HT1080 (cell line): ENCODE results near the gene MRPS18B. TPM values are rescaled to one million over a fixed set of nuclear protein-coding genes. Genes with fewer than 3 reads are reported as not detected.
A peak's percentile ranks its signal among the peaks of the same experiment; 100 is the strongest.

Source experiments
- small RNA-seq: library from RNA; depleted of rRNA; stranded (forward); fragments of <200 nt; gene quantifications from one replicate; pipeline ENCODE3, GENCODE V24; 2014
- total RNA-seq: library from RNA; depleted of rRNA; stranded (reverse); fragments of >200 nt; shearing (Covaris generic); gene quantifications from 2 replicates; pipeline ENCODE4 v1.2.3, GENCODE V29; 2014; rRNA removed

The MRPS18B gene
- total RNA-seq, 1 experiment from 2014 or later, result 132 TPM

Small RNA genes within 50 kb of the gene (small RNA-seq; reads per million reads assigned to genes)
- gene MIR877, result 0.45 reads per million, percentile 51 among the genes with 10 or more reads in this experiment

Other genes starting within 250 kb of the MRPS18B start
- gene HLA-E, start 128.3 kb upstream of the MRPS18B start, total RNA-seq, result 51.5 and 51.9 TPM in 2 replicates
- 67.5 and 78.6 TPM in 2 replicates for gene GNL1, start 61.4 kb upstream of the MRPS18B start, total RNA-seq
- 12.7 and 21.4 TPM in 2 replicates for gene PRR3, start 60.5 kb upstream of the MRPS18B start, total RNA-seq
- gene ABCF1, start 46.4 kb upstream of the MRPS18B start, total RNA-seq, result 72.3 and 77.8 TPM in 2 replicates
- 27.0 and 29.5 TPM in 2 replicates for gene PPP1R10, start 597 bp upstream of the MRPS18B start, total RNA-seq
- 4.5 and 6.6 TPM in 2 replicates for gene ATAT1, start 9.0 kb downstream of the MRPS18B start, total RNA-seq
- gene C6orf136, start 29.3 kb downstream of the MRPS18B start, total RNA-seq, result 10.5 and 16.2 TPM in 2 replicates
- gene DHX16, start 55.2 kb downstream of the MRPS18B start, total RNA-seq, result 50.2 and 55.5 TPM in 2 replicates
- gene PPP1R18, start 68.8 kb downstream of the MRPS18B start, total RNA-seq, result 86.0 and 109 TPM in 2 replicates
- 11.2 and 18.5 TPM in 2 replicates for gene NRM, start 73.1 kb downstream of the MRPS18B start, total RNA-seq
- 11.0 and 12.9 TPM in 2 replicates for gene MDC1, start 99.4 kb downstream of the MRPS18B start, total RNA-seq
- 1,534 and 1,911 TPM in 2 replicates for gene TUBB, start 102.5 kb downstream of the MRPS18B start, total RNA-seq
- 67.0 and 73.8 TPM in 2 replicates for gene FLOT1, start 124.8 kb downstream of the MRPS18B start, total RNA-seq
- gene IER3, start 126.7 kb downstream of the MRPS18B start, total RNA-seq, result 156 and 195 TPM in 2 replicates